G401 (cell line): ENCODE measurements around the gene RABGEF1. TPM values are rescaled to one million over a fixed set of nuclear protein-coding genes. Genes with fewer than 3 reads are reported as not detected.
A peak's percentile ranks its signal among the peaks of the same experiment; 100 is the strongest.
"Not testable (repeated sequence)": the region's sequence is repeated elsewhere in the genome, so short reads cannot be mapped to it uniquely, and the experiment has no call there.

Experiments
- DNase-seq: peaks from one replicate; pipeline ENCODE4 v3.0.0-alpha.2; 2015; ENCODE audit warnings: low spot score
- in situ Hi-C: cut with HindIII; loops from 2 replicates; pipeline ENCODE4 v1.10.0; 2016; ENCODE audit warnings: low sequenced_read_pairs, mixed read lengths
- total RNA-seq: library from RNA; depleted of rRNA; stranded (reverse); fragments of >200 nt; shearing (Covaris generic); gene quantifications from 2 replicates; pipeline ENCODE4 v1.2.3, GENCODE V29; 2014; rRNA removed

Gene RABGEF1
- total RNA-seq, 1 experiment from 2014 or later, result 23.4 TPM

GRCh38 chr7:66840316-66840715 is 99.8 kb downstream of the RABGEF1 start:
- no peak for DNase-seq
- in situ Hi-C loops, result no loop called here

- DNase-seq, result no peak
- in situ Hi-C loops, result no loop called here
Observed at GRCh38 chr7:66841898-66842297, 101.4 kb downstream of the RABGEF1 start.

DNA sequence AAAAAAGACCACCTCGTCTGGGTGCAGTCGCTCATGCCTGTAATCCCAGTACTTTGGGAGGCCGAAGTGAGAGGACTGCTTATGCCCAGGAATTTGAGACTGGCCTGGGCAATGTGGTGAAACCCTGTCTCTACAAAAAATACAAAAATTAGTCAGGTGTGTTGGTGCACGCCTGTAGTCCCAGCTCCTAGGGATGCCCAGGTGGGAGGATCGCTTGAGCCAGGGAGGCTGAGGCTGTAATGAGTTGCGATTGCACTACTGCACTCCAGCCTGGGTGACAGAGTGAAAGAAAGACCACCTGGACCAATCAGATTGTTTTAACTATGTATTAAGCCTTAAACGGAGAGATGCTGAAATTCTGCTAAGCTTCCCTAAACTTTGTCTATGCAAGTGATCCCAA is 103.0 kb downstream of the RABGEF1 start:
- DNase-seq, in situ Hi-C loops: not testable (repeated sequence)

DNA sequence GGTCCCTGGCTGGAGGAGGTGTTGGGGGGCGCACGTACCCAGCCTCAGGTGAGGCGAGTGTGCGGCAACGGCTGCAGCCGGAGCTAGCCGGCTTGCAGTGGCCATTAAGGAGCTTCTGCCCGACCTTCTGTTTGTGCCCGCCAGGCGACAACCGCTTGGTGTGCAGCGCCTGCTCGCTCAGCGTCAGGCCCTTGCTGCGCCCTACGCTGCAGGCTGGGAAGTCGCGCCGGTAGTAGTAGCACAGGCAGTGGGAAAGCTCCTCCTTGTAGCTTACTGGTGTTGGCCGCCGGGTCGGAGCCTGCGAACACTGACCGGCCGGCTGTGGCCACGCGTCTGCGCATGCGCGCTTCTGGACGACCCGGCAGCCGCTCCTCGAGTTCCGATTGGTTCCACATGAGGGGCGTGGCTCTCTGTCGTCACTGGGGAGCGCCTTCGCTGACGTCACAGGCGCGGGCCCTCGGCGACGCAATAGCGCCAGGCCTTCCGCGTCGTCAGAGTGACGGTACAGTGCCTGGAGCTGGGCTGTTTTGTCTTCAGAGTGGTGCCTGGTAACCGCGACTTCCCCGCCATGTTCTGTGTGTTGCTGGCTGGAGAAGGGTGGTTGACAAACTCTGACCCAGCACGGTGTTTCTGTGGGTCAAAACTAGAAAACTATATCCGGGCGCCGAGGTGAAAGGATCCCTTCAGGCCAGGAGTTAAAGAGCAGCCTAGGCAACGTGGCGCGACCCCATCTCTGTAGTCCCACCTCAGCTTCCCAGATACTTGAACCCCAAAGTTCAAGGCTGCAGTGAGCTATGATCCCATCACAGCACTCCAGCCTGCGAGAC is 104.2 kb downstream of the RABGEF1 start:
- peak; percentile 96 for DNase-seq
- in situ Hi-C loops, result no loop called here

DNA sequence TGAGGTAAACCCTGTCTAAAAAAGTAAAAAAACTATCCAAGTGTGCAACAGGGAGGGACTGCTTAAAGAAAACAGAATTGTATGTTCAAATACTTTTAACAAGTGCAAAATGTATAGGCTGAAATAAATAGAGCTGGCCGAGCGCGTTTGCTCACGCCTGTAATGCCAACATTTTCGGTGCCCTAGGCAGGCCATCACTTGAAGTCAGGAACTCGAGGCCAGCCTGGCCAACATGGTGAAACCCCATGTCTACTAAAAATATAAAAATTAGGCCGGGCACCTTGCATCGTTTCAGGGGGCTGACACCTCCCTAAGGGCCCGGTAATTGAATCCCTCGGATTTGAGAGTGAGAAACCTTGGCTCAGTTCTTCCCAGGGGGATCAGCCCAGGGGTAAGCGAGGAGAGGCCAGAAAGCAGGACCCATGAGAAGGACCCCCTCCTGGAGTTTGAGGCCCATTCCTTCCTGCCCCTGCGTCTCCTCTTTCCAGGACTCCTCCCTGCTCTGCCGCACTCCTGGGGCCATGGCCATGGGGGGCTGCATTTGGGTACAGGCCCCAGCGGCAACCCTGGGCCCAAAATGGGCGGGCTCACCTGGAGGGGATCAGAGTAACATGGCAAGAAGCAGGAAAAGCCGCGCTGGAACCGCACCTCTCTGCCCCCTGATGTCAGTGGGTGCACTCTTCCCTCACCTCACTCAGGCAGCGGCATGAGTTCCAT is 105.0 kb downstream of the RABGEF1 start:
- DNase-seq, result no peak
- in situ Hi-C loops, result no loop called here

DNA sequence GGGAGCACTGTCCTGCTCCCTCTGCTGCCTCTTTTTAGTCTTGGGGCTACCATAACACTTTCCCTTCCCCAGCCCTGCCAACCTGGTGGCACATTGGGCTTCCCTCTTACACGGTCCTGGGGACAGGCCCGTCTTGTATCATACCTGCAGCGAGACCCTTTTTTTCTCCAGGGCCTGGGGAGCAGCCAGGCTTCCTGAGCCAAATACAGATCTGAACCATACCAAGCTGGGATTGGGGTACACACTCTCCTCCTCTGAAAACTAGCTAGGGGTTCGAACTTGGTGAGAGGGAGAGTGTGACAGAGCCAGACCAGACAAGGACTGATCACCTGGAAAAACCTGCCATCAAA is 105.5 kb downstream of the RABGEF1 start:
- DNase-seq, in situ Hi-C loops: not testable (repeated sequence)

DNA sequence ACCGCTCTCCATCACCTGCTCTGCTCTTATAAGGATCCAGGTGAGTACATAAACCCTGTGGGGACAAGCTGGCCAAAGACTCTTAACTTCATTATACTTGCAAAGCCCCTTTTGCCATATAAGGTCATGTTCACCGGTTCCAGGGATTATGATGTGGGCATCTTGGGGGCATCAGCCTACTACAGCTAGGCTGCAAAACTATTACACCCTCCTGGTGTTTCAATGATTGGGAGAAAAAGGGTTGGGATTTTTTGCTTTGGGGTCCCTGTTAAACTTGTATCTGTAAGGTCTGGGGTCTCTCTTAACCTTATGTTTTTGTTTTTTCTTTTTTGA is 107.0 kb downstream of the RABGEF1 start:
- DNase-seq, in situ Hi-C loops: not testable (repeated sequence)

DNA sequence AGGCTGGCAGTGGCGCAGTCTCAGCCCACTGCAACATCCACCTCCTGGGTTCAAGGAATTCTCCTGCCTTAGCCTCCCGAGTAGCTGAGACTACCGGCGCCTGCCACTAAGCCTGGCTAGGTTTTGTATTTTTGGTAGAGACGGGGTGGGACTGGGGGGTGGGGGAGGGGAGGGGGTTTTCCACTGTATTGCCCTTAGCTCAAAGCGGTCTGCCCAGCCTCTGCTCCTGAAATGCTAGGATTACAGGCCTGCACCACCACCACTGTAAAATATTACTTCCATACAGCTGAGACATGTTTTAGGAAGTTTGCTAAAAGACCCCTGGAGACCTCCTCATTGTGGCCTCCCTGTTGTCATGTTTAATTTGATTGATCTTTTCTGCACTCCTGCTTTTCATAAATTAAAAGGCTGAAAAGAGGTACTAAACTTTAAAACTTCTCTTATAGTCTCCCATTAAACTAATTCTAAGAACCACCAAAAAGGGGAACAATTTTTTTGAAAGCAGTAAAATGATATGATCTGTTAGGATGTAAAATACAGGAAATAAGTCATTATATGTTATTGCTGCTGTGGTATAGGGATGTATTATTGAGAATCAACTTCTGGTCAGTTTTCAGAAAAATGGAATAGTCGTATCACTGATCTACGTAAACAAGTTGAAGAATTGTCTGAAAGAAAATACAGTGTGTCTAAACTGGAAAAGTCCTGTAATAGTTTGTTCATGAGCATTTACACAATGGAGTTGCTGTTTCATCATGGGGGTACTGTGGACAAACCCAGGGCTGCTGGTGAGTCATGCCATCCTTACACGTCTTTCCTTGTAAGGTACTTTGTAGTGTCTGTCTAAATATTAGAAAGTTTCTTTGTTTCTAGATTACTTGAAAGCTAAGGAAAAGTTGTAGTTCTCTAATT is 107.6 kb downstream of the RABGEF1 start:
- DNase-seq, result no peak
- in situ Hi-C loops, result no loop called here

- DNase-seq, result no peak
- in situ Hi-C loops, result no loop called here
Observed at GRCh38 chr7:66859339-66859738, 118.8 kb downstream of the RABGEF1 start.

DNA sequence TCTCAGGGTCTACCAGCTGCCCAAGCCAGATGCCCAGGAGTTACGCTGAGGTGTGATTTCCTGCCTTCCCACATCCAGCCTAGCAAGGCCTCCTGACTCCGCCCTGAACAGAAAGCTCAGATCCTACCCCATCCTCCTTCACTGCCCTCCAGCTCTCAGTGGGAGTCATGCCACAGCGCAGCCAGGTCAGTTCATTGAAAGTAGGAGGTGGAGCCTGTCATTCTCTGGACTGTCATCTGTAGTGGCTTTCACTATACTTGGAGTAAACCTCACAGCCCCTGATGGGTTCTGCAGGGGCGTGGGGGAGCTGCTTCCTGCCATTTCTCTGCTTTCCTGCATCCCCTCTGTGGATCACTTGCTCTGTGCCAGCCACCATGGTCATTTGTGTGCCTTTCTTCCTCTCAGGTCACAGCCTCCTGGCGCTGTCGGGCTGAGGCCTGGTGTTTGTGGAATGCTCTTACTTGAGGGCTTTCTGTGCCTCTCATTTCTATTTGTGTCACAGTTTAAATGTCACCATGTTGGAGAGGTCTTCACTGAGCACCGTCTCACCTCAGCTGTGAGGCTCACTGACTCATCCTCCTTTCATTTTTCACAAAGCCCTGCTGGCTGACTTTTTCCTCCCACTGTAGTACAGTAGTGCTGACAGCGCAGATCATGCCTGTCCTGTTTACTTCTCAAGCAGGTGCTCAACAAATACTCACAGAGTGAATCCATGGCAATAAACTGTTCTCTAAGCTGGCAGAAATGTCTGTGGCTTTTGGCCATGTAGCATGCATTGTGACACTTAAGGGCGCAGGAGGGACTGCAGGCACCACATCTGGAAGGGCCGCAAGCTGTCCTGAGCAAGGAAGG is 119.5 kb downstream of the RABGEF1 start:
- in situ Hi-C loops, result no loop called here
- DNase-seq, result no peak

- no peak for DNase-seq
- in situ Hi-C loops, result no loop called here
Observed at GRCh38 chr7:66860767-66861166, 120.2 kb downstream of the RABGEF1 start.

Other genes starting within 250 kb of the RABGEF1 start
- gene KCTD7, start 111.9 kb upstream of the RABGEF1 start, total RNA-seq, result 6.9 and 9.1 TPM in 2 replicates
- gene TMEM248, start 180.5 kb downstream of the RABGEF1 start, total RNA-seq, result 78.8 and 136 TPM in 2 replicates